ENCODE measurements around the gene RAI1.
"Not testable (repeated sequence)": the region's sequence is repeated elsewhere in the genome, so short reads cannot be mapped to it uniquely, and the experiment has no call there.

RAI1 gene

DNA sequence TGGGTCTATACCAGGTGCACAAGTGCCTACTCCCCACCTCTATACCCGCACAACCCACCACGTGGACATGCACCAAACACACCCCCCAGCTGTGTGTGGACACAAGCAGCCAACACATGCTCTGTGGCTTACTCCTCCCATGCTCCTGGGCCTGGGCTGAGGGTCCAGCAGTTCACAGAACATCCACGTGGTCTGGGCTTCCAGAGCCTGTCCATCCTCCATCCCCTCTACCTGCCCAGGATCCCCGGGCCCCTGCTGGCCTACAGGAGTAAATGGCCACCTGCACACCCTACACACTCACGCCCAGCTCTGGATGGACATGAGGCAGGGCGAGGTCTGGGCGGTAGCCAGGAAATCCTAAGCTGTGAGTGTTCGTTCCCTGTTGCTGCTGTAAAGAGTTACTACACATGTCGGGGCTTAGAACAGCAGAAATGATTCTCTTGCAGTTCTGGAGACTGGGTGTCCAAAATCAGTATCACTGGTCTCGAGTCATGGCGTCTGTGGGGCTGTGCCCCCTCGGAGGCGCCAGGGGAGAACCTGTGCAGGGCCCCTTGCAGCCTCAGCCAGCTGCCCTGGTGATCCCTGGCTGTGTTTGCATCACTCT is 15.0 kb upstream of the RAI1 start:
- DNase-seq: no peak

DNA sequence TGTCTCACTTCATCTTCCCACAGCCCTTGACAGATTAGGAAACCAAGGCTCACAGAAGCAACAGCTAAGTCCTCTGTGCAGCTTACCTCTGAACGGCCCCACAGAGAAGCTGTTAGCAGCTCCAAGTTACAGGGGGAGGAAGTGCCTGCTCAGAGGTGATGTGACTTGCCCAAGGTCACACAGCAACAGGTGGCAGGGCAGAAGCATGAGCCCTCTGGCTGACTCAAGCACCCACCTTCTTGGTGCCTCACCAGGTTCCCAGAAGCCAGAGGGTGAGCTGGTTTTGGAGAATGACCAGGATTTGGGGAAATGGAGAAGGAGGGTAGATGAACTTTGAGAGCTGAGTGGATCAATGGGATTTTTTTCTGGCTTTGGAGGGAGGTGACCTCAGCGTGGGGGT is 14.0 kb upstream of the RAI1 start:
- no peak for DNase-seq

DNA sequence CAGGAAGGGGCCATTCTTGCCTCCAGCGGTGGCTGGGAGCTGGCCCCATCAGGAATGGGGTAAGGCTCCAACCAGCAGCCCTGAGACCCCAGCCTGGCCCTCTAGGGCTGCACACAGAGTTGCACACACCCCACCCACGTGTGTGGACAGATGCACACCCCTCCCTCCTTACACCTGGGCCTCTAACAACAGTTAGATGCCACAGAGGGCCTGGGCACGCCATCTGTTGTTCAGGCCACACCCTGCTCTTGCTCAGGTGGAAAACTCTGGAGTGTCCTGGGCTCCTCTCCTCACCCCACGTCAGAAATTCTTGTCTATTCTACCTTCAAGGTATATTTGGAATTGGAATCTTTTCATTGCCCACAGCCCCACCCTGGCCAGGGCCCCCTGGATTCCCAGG is 13.3 kb upstream of the RAI1 start:
- no peak for DNase-seq

DNA sequence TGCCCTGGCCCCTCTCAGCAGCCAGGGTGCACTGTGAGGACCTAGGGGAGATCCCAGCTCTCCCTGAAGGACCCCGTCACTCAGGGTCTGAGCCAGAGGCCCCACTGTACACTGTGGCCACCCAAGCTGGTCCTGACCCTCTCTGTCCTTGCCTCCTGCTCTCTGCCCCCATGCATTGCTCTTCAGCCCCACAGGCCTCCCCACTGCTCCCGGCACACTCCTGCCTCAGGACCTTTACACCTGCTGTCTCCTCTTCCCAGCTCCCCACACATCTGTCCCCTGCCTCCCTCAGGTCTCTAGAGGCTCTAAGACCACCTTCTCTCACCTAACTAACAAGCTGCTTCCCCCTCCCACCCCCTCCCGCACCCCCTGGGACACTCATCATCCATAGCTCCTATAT is 12.9 kb upstream of the RAI1 start:
- no peak for DNase-seq

DNA sequence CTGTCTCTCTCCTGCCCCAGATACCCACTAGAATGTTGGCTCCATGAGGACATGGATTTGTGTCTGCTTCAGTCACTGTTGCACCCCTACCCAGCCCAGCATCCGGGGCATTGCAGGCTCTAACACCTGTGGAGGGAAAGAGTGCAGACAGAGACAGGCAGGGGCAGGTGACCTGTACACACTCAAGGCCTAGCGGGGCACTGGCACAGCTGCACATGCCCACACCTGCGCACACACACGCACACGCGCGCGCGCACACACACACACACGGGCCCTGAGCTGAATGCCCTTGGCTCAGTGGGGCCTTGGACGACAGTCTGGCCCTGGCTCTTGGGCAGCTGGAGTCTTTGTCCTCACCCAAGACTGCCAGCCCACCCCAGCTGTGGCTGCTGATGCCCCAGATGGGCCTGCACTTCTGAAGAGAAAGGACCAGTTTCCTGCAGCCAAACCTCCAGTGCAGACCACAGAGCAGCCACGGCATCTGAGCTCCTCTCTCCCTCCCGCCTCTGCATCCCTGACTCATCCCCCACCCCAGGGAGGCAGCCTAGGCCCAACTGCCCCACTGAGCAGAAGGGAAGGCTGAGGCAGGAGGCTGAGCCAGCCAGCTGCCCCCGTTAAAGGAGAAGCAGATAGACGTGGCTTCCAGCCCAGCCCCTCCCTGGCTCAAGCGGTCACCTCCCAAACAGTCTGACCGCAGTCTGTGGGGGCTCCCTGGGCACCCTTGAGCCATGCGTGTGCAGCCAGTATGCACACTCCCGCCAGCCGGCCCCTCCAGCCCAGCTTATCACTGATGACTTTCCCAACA is 12.3 kb upstream of the RAI1 start:
- no peak for DNase-seq

DNA sequence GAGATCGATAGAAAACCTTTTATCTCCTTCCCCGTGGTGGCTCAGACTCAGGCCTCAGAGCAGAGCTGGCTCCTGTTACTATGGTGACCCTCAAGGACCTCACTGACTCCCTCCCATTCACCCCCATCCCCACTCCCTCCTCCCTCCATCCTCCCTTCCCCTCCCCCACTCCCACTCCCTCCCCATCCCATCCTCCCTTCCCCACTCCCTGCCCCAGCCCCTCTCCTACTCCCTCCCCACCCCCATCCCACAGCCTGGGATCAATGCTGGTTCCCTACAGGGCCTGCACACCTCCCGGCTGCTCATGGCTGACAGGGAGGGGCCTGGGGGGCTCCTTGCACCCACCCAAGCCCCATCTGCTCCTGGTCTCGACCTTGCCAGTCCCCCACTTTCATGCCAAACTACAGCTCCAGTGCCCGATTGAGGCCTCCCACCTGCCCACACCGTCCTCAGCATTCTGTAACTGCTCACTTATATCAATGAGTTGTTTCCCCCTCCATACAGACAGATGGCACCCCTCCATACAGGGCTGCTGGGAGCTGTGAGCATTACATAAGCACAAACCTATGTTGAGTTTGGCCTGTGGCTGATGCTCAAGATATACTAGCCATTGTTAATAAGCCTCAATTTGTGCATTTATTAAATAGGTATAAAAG is 11.6 kb upstream of the RAI1 start:
- no peak for DNase-seq

DNA sequence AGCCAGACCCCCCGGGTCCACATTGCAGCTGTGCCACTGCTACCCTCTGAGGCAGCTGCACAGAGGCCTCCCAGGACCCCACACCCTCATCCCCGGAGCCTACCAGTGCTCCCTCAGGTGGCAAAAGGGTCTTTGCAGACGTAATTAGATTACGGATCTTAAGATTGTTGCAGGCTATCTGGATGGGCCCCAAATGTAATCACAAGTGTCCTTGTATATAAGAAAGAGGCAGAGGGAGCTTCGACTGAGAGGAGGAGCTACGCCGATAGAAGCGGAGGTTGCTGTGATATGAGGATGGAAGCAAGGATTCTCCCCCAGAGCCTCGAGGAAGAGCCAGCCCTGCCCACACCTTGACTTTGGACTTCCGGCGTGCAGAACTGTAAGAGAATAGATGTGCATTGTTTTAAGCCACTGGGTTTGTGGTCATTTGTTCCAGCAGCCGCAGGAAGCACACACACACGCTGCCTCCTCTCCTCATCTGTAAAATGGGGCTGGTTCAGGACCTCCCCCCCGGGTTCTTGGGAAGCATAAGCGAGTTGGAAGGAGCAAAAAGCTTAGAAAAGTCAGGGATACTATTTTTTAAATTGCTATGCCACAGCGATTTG is 10.5 kb upstream of the RAI1 start:
- DNase-seq: no peak

DNA sequence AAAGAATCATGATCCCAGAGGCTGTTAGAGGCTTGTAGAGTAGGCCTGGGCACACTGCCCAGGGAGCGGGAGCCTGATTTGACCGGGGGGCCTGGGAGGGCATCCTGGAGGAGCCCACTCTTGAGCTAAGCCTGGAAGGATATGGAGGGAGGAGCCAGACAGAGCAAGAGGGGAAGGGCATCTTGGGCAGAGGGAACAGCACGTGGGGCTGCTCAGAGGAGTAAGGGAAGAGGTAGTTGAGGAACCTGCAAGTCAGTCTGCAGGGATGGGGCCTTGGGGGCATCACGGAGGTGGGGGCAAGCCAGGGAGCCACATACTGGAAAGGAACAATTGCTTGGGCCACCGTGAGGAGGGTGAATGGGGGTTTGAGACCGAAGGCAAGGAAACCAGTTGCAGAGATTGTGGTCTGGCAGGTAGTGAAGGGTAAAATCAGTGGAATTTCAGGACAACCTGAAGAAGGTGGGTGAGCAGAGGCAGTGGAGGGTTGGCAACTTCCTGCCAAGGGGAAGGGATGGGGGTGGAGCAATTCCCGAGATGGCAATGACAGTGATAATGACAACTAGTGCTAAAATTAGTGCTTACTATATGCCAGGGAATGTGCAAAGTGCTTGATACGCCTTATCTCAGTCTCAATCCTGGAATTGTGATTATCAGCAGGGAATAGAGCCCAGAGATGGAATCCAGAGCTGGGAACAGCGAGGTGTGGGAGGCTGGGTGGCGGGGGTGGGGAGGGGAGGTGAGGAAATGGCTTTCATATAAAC is 9.7 kb upstream of the RAI1 start:
- no peak for DNase-seq

DNA sequence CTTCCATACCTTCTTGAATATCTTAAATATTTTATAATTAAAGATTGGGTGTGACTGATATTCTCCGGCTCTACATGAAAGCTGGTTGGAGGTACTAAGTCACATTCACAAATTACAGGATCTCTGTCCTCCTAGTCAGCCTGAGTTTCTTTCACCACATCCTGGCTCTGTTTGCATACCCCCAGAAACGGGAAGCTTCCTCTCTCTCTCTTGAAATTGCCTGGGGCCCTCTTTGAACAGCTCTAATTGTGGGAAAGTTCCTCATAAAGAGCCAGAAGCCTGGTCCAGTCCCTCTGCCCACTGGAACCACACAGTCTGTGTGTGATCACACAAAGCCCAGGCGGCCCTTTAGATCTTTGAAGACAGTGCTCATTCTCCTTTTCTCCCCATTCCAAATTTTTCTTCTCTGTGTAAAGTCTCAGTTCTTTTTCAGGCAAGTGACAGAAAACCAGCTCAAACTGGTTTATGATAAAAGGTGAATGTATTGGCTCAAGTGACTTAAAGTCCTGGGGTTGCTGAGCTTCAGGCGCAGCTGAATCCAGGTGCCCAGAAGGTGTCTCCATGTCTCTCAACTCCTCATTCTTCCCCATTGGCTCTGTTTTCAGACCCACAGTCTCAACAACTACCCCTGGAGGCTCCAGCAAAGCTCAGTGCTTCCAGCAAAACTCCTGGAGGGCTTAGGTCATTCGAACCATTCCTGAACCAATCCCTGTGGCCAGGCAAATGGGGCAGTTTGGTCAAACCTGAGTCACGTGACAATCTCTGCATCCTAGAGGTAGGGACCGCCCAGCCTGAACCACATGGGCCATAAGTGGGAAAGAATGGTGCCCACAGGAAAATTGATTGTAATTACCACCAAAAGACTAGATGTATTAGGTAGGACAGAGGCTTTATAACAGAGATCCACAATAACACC is 8.5 kb upstream of the RAI1 start:
- DNase-seq: no peak

DNA sequence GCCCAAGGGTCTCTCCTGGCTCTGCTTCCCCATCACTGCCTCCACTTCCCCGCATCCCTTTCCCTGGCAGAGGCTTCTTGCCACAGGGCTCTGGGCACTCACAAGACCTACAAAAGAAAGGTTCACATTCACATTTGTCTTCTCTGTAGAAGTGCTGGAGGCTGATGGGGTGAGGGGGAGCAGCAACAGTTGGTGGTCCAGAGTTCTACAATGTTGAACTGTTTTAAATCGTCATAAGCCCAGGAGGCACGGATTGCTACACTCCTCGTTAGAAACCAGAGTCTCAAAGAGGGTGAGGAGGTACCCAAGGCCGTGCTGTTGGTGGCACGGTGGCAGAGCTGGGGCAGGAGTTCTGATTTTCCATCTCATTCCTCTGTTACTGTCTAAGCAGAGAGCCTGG is 5.8 kb upstream of the RAI1 start:
- no peak for DNase-seq

DNA sequence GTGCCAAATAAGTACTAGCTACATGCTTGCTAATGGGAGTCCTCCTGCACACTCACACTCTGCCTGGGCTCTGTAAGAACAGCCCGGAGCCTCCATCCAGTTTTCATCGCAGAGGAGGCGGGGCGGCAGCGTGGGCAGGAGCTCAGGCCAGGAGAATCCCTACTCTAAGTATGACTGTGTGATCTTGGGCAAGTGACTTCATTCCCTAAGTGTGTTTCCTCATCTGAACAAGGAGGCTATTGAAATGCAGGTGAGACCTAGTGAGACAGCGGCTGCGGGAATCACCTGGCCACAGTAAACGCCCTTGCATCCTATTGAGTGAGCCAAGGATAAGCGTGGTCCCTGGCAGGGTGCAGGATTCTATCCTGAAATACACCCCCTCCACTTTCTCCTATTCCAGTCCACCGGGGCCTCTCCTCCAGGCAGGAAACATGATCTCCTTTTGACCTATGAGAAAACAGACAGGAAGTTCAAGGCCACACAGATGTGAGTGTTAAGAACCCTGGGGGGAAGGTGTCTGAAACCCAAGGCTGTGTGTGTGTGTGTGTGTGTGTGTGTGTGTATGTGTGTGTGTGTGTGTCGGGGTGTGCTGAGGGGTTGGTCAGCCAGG is 5.2 kb upstream of the RAI1 start:
- DNase-seq: no peak

DNA sequence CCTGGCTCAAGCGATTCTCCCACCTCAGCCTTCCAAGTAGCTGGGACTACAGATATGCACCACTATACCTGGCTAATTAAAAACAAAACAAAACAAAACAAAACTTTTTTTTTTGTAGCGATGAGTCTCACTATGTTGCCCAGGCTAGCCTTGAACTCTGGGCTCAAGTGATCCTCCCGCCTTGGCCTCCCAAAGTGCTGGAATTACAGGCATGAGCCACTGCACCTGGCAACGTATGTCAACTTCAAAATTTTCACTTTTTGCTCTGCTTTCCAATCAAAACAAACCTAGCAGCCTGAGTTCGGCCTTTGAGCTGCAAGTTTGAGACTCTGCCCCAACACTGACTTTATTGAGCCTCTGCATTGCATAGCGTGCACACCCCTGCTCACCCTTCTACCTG is 4.5 kb upstream of the RAI1 start:
- DNase-seq: no peak

DNA sequence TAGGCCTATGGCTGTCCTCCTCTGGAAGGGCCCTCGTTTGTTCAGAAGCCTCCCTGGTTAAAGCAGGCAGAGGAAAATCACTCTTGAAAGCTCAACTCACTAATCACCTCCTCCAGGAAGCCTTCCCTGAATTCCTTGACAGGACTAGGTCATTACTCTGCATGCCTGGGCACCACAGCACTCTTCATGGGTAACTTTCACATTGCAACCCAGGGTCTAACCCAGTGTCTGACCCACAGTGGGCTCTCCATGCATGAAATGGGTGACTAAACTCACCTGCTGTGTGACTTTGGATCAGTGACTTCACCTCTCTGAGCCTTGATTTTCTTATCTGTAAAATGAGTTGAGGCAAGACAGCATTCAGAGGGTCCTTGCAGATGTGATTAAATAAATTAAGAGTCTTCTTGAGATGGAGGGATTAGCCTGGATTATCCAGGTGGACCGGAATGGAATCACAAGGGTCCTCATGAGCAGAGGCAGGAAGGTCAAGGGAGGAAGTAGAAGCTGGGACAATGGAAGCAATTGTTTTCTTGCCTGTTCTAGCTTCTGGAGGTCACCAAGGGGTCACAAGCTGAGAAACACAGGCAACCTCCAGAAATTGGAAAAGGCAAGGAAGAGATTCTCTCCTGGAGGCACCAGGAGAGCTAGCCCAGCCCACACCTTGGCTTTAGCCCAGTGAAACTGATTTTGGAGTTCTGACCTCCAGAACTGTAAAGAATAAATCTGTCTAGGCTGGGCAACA is 3.8 kb upstream of the RAI1 start:
- DNase-seq: no peak

DNA sequence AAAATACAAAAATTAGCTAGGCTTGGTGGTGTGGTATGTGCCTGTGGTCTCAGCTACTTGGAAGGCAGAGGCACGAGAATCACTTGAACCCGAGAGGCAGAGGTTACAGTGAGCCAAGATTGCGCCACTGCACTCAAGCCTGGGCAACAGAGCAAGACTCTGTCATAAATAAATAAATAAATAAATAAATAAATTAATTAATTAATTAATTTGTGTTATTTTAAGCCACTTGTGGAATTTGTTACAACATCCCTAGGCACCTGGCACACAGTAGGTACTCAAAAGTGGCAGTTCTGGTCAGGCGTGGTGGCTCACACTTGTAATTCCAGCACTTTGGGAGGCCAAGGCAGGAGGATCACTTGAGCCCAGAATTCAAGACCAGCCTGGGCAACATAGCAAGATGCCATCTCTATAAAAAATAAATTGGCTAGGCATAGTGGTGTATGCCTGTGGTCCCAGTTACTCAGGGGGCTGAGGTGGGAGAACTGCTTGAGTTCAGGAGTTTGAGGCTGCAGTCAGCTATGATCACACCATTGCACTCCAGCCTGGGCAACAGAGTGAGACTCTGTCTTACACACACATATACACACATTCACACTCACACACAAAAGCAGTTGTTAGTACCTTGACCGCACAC is 3.1 kb upstream of the RAI1 start:
- not testable (repeated sequence) for DNase-seq

DNA sequence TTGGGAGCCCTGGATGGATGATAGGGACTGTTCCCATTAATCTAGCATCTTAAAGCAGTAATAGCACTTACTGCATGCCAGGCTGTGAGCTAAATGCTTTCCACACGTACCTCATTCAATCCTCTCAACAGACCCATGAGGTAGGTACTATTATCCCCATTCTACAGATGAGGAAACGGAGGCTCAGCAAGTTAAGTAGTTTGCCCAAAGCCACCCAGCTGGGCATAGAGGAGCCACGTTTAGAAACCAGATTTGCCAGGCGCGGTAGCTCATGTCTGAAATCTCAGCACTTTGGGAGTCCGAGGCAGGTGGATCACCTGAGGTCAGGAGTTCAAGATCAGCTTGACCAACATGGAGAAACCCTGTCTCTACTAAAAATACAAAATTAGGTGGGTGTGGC is 2.0 kb upstream of the RAI1 start:
- no peak for DNase-seq

DNA sequence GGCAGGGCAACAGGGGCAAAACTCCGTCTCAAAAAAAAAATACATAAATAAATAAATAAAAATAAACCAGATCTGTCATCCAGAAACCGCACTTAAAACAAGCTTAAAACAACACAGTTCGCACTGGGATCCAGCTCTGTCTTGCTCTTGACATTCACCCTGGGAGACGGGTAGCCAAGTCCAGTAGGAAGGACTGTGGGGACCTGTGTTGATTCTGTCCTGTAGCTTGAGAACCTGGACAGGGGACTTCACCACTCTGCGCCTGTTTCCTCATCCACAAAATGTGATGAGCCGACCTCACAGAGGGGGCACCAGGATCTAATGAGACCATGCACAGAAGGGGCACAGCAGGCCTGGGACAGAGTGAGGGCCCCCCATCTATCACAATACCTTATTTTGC is 1.5 kb upstream of the RAI1 start:
- DNase-seq: no peak

DNA sequence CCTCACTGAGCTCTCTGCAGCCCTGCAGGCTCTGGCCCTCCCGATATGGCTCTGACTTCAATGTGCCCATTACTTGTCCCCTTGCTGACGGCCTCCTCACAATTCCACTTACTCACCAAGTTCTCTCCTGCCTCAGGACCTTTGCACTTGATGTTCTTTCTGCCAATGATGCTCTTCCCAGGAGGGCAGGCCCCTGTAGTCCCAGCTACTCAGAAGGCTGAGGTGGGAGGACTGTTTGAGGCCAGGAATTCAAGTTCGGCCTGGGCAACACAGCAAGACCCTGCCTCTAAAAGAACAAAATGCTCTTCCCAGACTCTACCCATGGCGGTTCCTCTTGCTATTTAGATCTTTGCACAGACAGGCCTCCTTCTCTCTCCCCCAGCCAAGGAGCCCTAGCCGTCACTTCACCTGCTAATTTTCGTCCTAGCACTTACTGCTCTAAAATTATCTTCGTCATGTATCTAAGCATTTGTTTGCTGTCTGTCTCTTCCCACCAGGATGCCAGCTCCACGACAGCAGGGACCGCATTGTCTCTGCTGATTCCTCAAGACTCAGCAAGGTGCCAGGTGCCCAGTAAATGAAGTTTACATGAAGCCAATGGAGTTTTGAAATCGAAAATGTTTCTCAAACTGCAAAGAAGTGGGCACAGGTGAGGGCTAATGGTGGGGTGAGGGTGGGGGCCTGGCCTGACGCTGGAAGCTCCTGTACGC is 626 bp upstream of the RAI1 start:
- no peak for DNase-seq

DNA sequence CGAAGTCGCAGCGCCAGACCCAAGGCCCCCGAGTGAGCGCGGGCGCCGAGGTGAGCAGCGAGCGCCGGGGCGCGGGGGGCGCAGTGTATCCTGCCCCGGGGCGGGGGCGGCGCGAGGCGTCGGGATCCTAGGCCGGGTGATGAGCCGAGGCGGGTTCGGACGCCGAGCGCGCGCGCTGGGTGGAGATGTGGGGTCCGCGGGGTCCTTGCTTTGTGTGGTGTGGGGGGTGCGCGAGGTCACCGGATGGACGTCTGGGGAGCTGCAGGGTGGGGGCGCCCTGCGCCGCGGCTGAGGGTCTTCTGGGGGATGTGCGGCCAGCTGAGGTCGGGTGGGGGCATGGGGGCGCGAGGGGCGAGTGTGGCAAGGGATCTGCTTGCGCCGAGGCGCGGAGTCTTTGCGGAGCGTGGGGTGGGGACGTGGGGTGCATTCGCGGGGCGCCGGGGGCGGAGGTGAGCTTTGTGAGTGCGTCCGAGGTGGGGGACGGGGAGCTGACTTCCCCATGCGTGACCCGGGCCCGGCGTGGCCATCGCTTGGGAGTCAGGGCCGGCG is 560 bp downstream of the RAI1 start:
- no peak for DNase-seq

DNA sequence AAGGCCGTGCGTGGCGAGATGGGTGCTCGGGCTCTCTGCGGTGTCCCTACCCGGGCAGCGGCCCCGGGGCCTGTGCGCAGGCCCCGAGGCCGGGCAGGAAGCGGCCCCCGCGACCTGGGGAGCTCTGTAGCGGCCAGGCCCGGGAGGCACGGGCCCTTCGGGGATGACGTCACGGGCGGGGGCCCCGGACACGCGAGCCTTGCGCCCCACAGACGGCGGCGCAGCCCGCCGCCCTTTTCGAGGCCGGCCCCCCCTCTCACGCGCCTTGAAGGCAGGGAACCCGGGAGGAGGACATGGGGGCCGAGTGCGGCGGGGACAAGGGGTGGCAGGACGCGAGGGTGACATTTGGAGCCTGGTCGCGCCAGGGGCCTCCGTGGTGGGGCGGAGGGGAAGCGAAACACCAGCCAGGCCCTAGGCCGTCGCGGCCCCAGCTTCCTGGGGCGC is 1.1 kb downstream of the RAI1 start:
- no peak for DNase-seq
